ENCODE data around the gene TBXAS1. TPM values are rescaled to one million over a fixed set of nuclear protein-coding genes. Genes with fewer than 3 reads are reported as not detected.
A peak's percentile ranks its signal among the peaks of the same experiment; 100 is the strongest.

TBXAS1 gene
- total RNA-seq, 1 donor from 2014 or later: 1.3 TPM

DNA sequence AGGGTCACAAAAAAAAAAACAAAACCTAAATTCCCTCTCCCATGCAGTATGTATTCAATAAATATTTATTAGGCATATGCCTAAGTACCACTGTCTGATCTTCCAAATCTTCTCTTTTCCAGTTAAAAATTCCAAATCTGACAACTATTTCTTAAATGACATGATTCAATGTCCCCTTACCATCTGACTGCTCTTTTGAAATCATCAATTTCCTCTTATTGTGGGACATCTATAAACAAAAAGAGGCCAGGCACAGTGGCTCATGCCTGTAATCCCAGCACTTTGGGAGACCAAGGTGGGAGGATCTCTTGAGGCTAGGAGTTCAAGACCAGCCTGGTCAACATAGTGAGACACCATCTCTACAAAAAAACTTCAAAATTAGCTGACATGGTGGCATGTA lies 103.5 kb downstream of the TBXAS1 start:
- TF ChIP-seq, protein P1, sequence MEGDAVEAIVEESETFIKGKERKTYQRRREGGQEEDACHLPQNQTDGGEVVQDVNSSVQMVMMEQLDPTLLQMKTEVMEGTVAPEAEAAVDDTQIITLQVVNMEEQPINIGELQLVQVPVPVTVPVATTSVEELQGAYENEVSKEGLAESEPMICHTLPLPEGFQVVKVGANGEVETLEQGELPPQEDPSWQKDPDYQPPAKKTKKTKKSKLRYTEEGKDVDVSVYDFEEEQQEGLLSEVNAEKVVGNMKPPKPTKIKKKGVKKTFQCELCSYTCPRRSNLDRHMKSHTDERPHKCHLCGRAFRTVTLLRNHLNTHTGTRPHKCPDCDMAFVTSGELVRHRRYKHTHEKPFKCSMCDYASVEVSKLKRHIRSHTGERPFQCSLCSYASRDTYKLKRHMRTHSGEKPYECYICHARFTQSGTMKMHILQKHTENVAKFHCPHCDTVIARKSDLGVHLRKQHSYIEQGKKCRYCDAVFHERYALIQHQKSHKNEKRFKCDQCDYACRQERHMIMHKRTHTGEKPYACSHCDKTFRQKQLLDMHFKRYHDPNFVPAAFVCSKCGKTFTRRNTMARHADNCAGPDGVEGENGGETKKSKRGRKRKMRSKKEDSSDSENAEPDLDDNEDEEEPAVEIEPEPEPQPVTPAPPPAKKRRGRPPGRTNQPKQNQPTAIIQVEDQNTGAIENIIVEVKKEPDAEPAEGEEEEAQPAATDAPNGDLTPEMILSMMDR (IDR thresholded peaks at IDR 0.05; ENCODE audit: unreplicated experiment): no peak
- no peaks in the 10 kb centered on the region for H3K9me3 Mint-ChIP-seq (ENCODE audit: unreplicated experiment)
- H3K27me3 Mint-ChIP-seq (ENCODE audit: unreplicated experiment): no peaks in the 10 kb centered on the region
- H3K4me1 Mint-ChIP-seq (ENCODE audit: unreplicated experiment): peaks cover 12% of the 10 kb centered on the region
- no peak for DNase-seq (ENCODE audit: low spot score)
- no peak overlapping the region for H3K27ac Mint-ChIP-seq (ENCODE audit: unreplicated experiment)
- no peaks in the 10 kb centered on the region for H3K36me3 Mint-ChIP-seq (ENCODE audit: low read depth, unreplicated experiment)
- H3K4me3 Mint-ChIP-seq (ENCODE audit: unreplicated experiment): no peak overlapping the region

DNA sequence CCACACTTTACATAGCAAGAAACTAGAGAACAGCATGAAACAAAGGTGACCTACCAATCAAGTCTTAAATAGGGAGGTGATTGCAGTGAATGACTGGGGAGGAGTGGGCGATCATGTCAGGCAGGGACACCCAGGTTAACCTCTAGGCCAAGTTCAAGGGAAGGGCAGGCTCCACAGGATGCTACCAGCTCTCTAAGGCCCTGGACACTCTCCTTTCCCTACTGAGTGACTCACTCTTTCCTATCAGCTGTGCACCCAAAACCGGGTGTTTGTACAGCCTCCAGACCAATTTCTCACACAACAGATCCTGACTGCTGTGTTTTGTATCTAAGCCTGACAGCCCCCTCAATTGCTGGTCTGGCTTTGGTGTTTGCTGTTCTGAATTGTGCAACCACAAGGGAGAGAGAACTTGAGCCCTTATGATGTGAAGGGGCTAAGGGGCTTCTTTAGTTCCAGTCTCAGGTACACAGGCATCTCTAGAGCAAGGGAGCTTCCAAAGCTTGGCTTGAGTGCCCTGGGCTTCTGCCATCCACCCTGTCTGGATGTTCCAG lies 107.8 kb downstream of the TBXAS1 start:
- H3K4me3 Mint-ChIP-seq (ENCODE audit: unreplicated experiment): no peak overlapping the region
- H3K27me3 Mint-ChIP-seq (ENCODE audit: unreplicated experiment): peaks cover 2% of the 10 kb centered on the region
- no peak overlapping the region for H3K27ac Mint-ChIP-seq (ENCODE audit: unreplicated experiment)
- no peak for DNase-seq (ENCODE audit: low spot score)
- no peaks in the 10 kb centered on the region for H3K9me3 Mint-ChIP-seq (ENCODE audit: unreplicated experiment)
- peaks cover 31% of the 10 kb centered on the region for H3K4me1 Mint-ChIP-seq (ENCODE audit: unreplicated experiment)
- TF ChIP-seq, protein P1 (IDR thresholded peaks at IDR 0.05; ENCODE audit: unreplicated experiment): no peak
- no peaks in the 10 kb centered on the region for H3K36me3 Mint-ChIP-seq (ENCODE audit: low read depth, unreplicated experiment)

DNA sequence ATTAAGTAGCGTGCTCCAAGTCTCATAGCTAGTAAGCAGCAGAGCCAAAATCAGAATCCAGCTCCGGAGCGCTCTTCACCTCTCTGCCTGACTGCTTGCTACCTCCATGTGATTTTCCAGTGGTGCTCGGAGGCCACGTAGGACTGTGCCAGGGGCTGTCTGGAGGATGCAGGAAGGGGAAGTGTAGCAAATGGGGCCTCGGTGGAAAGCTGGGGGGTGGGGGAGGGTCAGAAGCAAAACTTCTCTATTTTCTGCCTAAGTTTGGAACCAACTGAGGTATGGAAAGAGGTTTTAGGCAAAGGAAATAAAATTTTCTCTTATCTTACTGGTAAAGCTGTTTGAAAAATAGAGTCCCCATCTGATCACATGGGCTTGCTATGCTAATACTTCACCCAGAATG lies 108.7 kb downstream of the TBXAS1 start:
- TF ChIP-seq, protein P1 (IDR thresholded peaks at IDR 0.05; ENCODE audit: unreplicated experiment): no peak
- no peak overlapping the region for H3K4me3 Mint-ChIP-seq (ENCODE audit: unreplicated experiment)

DNA sequence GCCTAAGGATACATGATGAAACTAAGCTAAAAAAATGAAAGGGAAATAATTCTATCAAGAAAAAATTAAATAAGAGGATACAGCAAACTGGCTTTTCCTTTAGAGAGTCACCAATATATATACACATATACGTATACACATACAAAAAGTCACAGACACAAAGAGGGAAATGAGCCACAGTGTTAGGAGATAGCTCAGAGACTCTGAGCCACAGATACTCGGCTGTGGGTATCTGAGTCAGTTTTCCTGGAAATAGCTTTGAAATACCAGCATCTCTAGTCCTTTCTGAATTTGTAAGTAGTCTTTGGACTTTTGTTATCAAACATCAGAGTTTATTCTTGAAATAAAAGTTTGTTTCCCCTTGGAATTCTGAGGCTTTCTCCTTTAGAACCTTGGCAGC lies 111.8 kb downstream of the TBXAS1 start:
- DNase-seq (ENCODE audit: low spot score): no peak

More for the DNA sequence above, 108.7 kb downstream of the TBXAS1 start:
- peak; percentile 15 for DNase-seq (ENCODE audit: low spot score)
- peaks cover 31% of the 10 kb centered on the region for H3K4me1 Mint-ChIP-seq (ENCODE audit: unreplicated experiment)
- peak overlapping the region; percentile 67 for H3K27ac Mint-ChIP-seq (ENCODE audit: unreplicated experiment)
- no peaks in the 10 kb centered on the region for H3K36me3 Mint-ChIP-seq (ENCODE audit: low read depth, unreplicated experiment)
- H3K27me3 Mint-ChIP-seq (ENCODE audit: unreplicated experiment): peaks cover 2% of the 10 kb centered on the region
- no peaks in the 10 kb centered on the region for H3K9me3 Mint-ChIP-seq (ENCODE audit: unreplicated experiment)

DNA sequence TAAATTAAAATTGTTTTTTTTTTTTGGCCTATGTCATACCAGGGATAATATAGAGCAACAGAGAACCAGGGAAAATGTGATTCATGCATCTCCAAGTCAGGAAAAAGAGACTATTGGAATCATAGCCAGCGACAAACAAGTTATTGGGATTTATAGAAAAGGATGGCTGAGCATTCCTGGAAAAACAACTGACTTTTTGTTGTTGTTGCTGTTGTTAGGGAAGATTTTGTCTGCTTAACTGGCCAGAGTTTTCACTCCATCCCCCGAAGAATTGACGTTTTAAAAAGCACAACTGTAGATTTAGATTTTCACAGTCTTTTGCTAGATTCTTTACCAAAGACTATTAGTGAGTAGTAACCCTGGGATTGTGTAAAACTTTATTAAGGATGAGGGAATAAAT lies 112.4 kb downstream of the TBXAS1 start:
- peaks cover 2% of the 10 kb centered on the region for H3K27me3 Mint-ChIP-seq (ENCODE audit: unreplicated experiment)
- H3K27ac Mint-ChIP-seq (ENCODE audit: unreplicated experiment): no peak overlapping the region
- peaks cover 3% of the 10 kb centered on the region for H3K36me3 Mint-ChIP-seq (ENCODE audit: low read depth, unreplicated experiment)
- H3K9me3 Mint-ChIP-seq (ENCODE audit: unreplicated experiment): peaks cover 4% of the 10 kb centered on the region
- no peak overlapping the region for H3K4me3 Mint-ChIP-seq (ENCODE audit: unreplicated experiment)
- H3K4me1 Mint-ChIP-seq (ENCODE audit: unreplicated experiment): peaks cover 31% of the 10 kb centered on the region
- no peak for DNase-seq (ENCODE audit: low spot score)
- TF ChIP-seq, protein P1 (IDR thresholded peaks at IDR 0.05; ENCODE audit: unreplicated experiment): no peak

More for the DNA sequence above, 111.8 kb downstream of the TBXAS1 start:
- H3K27ac Mint-ChIP-seq (ENCODE audit: unreplicated experiment): no peak overlapping the region
- peaks cover 3% of the 10 kb centered on the region for H3K9me3 Mint-ChIP-seq (ENCODE audit: unreplicated experiment)
- H3K4me1 Mint-ChIP-seq (ENCODE audit: unreplicated experiment): peaks cover 31% of the 10 kb centered on the region
- TF ChIP-seq, protein P1 (IDR thresholded peaks at IDR 0.05; ENCODE audit: unreplicated experiment): no peak
- H3K36me3 Mint-ChIP-seq (ENCODE audit: low read depth, unreplicated experiment): peaks cover 3% of the 10 kb centered on the region
- H3K4me3 Mint-ChIP-seq (ENCODE audit: unreplicated experiment): no peak overlapping the region
- H3K27me3 Mint-ChIP-seq (ENCODE audit: unreplicated experiment): peaks cover 2% of the 10 kb centered on the region
